ENCODE measurements around the gene NFATC4.

The NFATC4 gene

GRCh38 chr14:24425704-24426103 lies 57.7 kb downstream of the NFATC4 start:
- H3K27ac ChIP-seq = peak overlapping the region; percentile 90
- no peak for DNase-seq (ENCODE audit: low read depth, low spot score)

GRCh38 chr14:24426150-24426911 lies 58.3 kb downstream of the NFATC4 start:
- H3K27ac ChIP-seq = peak overlapping the region; percentile 90
- DNase-seq (ENCODE audit: low read depth, low spot score) = no peak

- peak overlapping the region; percentile 90 for H3K27ac ChIP-seq
- no peak for DNase-seq (ENCODE audit: low read depth, low spot score)
These were observed 59.0 kb downstream of the NFATC4 start for GRCh38 chr14:24426912-24427536.

GRCh38 chr14:24427537-24428508 lies 59.8 kb downstream of the NFATC4 start:
- H3K27ac ChIP-seq = no peak overlapping the region
- DNase-seq (ENCODE audit: low read depth, low spot score) = no peak

GRCh38 chr14:24428628-24429394 lies 60.8 kb downstream of the NFATC4 start:
- DNase-seq (ENCODE audit: low read depth, low spot score) = no peak
- peak overlapping the region; percentile 96 for H3K27ac ChIP-seq

Data from epithelial cell of prostate (primary cell).